SK-N-SH (cell line): ENCODE data around the gene PEF1. TPM values are rescaled to one million over a fixed set of nuclear protein-coding genes. Genes with fewer than 3 reads are reported as not detected.

Experiments
- CTCF ChIA-PET: fragments of 300-600, 350-600 bp; formaldehyde crosslinking; extraction: SDS; loops from one replicate; lab custom pipeline; 2021; lab: Yijun Ruan, JAX
- POLR2A ChIA-PET: fragments of 350-600 bp; sonication (Branson Sonifier 250); formaldehyde crosslinking; extraction: SDS; loops from one replicate; lab custom pipeline; 2020; ENCODE audit warnings: antibody characterized with exemption, inconsistent platforms; lab: Yijun Ruan, JAX
- DNase-seq: peaks from one replicate; pipeline ENCODE4 v3.0.0; 2012
- H2AFZ ChIP-seq: fragments of 200-600 bp; sonication (generic); 2 replicates; pipeline ENCODE4 v1.8.1; 2016; ENCODE audit warnings: antibody characterized with exemption, mild to moderate bottlenecking, low read depth
- H3F3A ChIP-seq: fragments of 200-600 bp; sonication (generic); replicated peaks from 2 replicates; pipeline ENCODE3; 2016; ENCODE audit warnings: antibody characterized with exemption, mild to moderate bottlenecking; ENCODE audit not compliant: insufficient read depth
- H3K27ac ChIP-seq, 2 experiments: fragments of 200-500 bp in 1 of 2; fragments of 200-600 bp in 1 of 2; sonication (Bioruptor generic) in 1 of 2; sonication (generic), shearing (Covaris generic) in 1 of 2; 2 replicates each; pipeline versions ENCODE4 v1.5.1 to v1.6.1; 2014 to 2016; ENCODE audit warnings: low read depth in 2 of 2, inconsistent platforms in 1 of 2, low read length in 1 of 2, mild to moderate bottlenecking in 1 of 2, mixed read lengths in 1 of 2
- H3K27me3 ChIP-seq: fragments of 200-600 bp; sonication (generic), shearing (Covaris generic); 2 replicates; pipeline ENCODE4 v1.6.1; 2016; ENCODE audit warnings: mixed run types; ENCODE audit not compliant: insufficient read depth
- H3K36me3 ChIP-seq, 2 experiments: fragments of 200-500 bp in 1 of 2; fragments of 200-600 bp in 1 of 2; sonication (Bioruptor generic) in 1 of 2; sonication (generic) in 1 of 2; replicated peaks in 1 of 2; 2 replicates each; pipeline versions ENCODE3 to v1.5.1; 2014 to 2016; ENCODE audit warnings: low read length in 1 of 2, mild to moderate bottlenecking in 1 of 2; ENCODE audit not compliant: insufficient read depth in 2 of 2, control insufficient read depth in 1 of 2
- H3K4me1 ChIP-seq, 2 experiments: fragments of 200-500 bp in 1 of 2; fragments of 200-600 bp in 1 of 2; sonication (Bioruptor generic) in 1 of 2; sonication (generic), shearing (Covaris generic) in 1 of 2; 2 replicates each; pipeline versions ENCODE4 v1.5.1 to v1.6.1; 2014 to 2016; ENCODE audit warnings: low read depth in 1 of 2, low read length in 1 of 2, mixed run types in 1 of 2; ENCODE audit not compliant: insufficient read depth in 2 of 2, control insufficient read depth in 1 of 2
- H3K4me2 ChIP-seq: fragments of 200-600 bp; sonication (generic), shearing (Covaris generic); 2 replicates; pipeline ENCODE4 v1.6.1; 2017; ENCODE audit warnings: mixed run types
- H3K4me3 ChIP-seq, 2 experiments: fragments of 200-500 bp in 1 of 2; fragments of 200-600 bp in 1 of 2; sonication (Bioruptor generic) in 1 of 2; sonication (generic), shearing (Covaris generic) in 1 of 2; 2 replicates each; pipeline versions ENCODE4 v1.5.1 to v1.8.1; 2014 to 2016; ENCODE audit warnings: low read depth in 2 of 2, inconsistent platforms in 1 of 2, low read length in 1 of 2, mild to moderate bottlenecking in 1 of 2, mixed read lengths in 1 of 2, moderate library complexity in 1 of 2
- H3K79me2 ChIP-seq: fragments of 200-600 bp; sonication (generic); 2 replicates; pipeline ENCODE4 v1.8.1; 2017; ENCODE audit warnings: mild to moderate bottlenecking; ENCODE audit not compliant: insufficient read depth
- H3K9ac ChIP-seq: fragments of 200-600 bp; sonication (generic); 2 replicates; pipeline ENCODE4 v1.6.1; 2017; ENCODE audit warnings: mixed run types
- H3K9me2 ChIP-seq: fragments of 200-600 bp; sonication (generic); 2 replicates; pipeline ENCODE4 v1.6.1; 2017; ENCODE audit warnings: mixed run types
- H3K9me3 ChIP-seq: fragments of 200-600 bp; sonication (generic); 2 replicates; pipeline ENCODE4 v1.6.1; 2017; ENCODE audit warnings: mixed run types, mild to moderate bottlenecking, moderate library complexity
- H4K20me1 ChIP-seq: fragments of 200-600 bp; sonication (generic); 2 replicates; pipeline ENCODE4 v1.6.1; 2017; ENCODE audit warnings: mild to moderate bottlenecking, mixed run types; ENCODE audit not compliant: insufficient read depth
- CTCF ChIP-seq: fragments of 200-600 bp; sonication (generic); IDR thresholded peaks from 2 replicates; pipeline ENCODE4 v1.6.1; 2017; ENCODE audit warnings: antibody characterized with exemption, mild to moderate bottlenecking, moderate library complexity
- ELF1 ChIP-seq: IDR thresholded peaks from 2 replicates; pipeline ENCODE4 v1.4.0; 2012
- FOXJ3 ChIP-seq: sonication (generic); formaldehyde crosslinking; IDR thresholded peaks from 2 replicates; pipeline ENCODE4 v1.5.1; 2020; ENCODE audit warnings: mild to moderate bottlenecking, missing genetic modification reagents
- FOXM1 ChIP-seq: IDR thresholded peaks from 2 replicates; pipeline ENCODE4 v1.4.0; 2012; ENCODE audit warnings: low read depth, mild to moderate bottlenecking
- GABPA ChIP-seq: IDR thresholded peaks from 2 replicates; pipeline ENCODE4 v1.4.0; 2012; ENCODE audit warnings: low read depth, mild to moderate bottlenecking
- MEF2A ChIP-seq: IDR thresholded peaks from 2 replicates; pipeline ENCODE4 v1.4.0; 2012; ENCODE audit warnings: low read depth, borderline replicate concordance
- MXI1 ChIP-seq: IDR thresholded peaks from 2 replicates; pipeline ENCODE4 v1.6.1; 2012; ENCODE audit warnings: mild to moderate bottlenecking, low read depth, low read length, improper control_type of control experiment
- RCOR1 ChIP-seq: fragments of 150-350 bp; IDR thresholded peaks from 2 replicates; pipeline ENCODE4 v1.6.1; 2017; ENCODE audit warnings: antibody characterized with exemption, low read length
- RXRA ChIP-seq: IDR thresholded peaks from 2 replicates; pipeline ENCODE4 v1.4.0; 2012; ENCODE audit warnings: low read depth, mild to moderate bottlenecking, borderline replicate concordance
- SIN3A ChIP-seq: IDR thresholded peaks from 2 replicates; pipeline ENCODE4 v1.6.1; 2012; ENCODE audit warnings: low read depth, mild to moderate bottlenecking, low read length, moderate library complexity, borderline replicate concordance
- SMC3 ChIP-seq: IDR thresholded peaks from 2 replicates; pipeline ENCODE4 v1.6.1; 2012; ENCODE audit warnings: low read depth, low read length, improper control_type of control experiment
- TAF1 ChIP-seq: IDR thresholded peaks from 2 replicates; pipeline ENCODE4 v1.6.1; 2012; ENCODE audit warnings: low read depth, mild to moderate bottlenecking, low read length, moderate library complexity, borderline replicate concordance
- USF1 ChIP-seq: IDR thresholded peaks from 2 replicates; pipeline ENCODE4 v1.4.0; 2012; ENCODE audit warnings: low read depth, borderline replicate concordance
- ZBTB33 ChIP-seq: IDR thresholded peaks from 2 replicates; pipeline ENCODE4 v1.4.0; 2012; ENCODE audit warnings: low read depth, borderline replicate concordance
- WGBS: methylation state at CpG from one replicate; pipeline ENCODE4 v1.1.6; 2017; ENCODE audit warnings: low lambda C conversion rate; 5-methylcytosine and 5-hydroxymethylcytosine counted together
- polyA plus RNA-seq, 3 experiments: library from polyadenylated mRNA; depleted of rRNA; stranded (reverse); fragments of >200 nt; gene quantifications; 2 replicates each; pipeline ENCODE4 v1.2.3, GENCODE V29; 2012
- TF ChIP-seq, protein P1 (sequence below): fragments of 150-350 bp; IDR thresholded peaks from 2 replicates; pipeline ENCODE4 v1.6.1; 2017; ENCODE audit warnings: antibody characterized with exemption, low read length, low read depth, borderline replicate concordance

Gene PEF1
- polyA plus RNA-seq, 1 of the 3 experiments (the other 2 are of a cell fraction) = 51.9 TPM

DNA sequence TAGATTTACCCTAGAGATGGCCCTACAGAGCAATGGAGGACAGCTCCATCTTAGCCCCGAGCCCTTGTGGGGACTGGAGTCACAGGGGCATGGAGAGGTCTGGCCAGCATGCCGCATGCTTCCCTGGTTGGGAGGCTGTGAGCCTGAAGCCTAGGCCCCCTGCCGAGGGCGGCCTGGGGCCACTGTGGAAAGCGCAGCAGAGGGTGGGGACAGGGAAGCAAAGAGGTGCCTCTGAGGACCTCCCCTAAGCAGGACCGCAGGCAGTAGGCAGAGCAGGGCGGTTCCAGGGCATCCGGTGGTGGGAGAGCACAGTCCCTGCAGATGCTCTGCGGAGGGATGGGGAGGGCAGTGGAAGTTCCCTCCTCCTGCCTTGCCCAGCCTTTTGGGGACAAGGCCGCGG lies 26.5 kb upstream of the PEF1 start:
- Histone ChIP-seq H4K20me1 (no peaks in the 10 kb centered on the region), H3K36me3 (no peaks in the 10 kb centered on the region), H3K4me1 (peaks cover 18 to 47% of the 10 kb centered on the region in 2 experiments), H3K4me3 (no peak overlapping the region), H3K9ac (no peak overlapping the region), H3K79me2 (no peaks in the 10 kb centered on the region), H3F3A (no peaks in the 10 kb centered on the region), H3K9me2 (no peaks in the 10 kb centered on the region)
- 100% methylated on average over 6 of the region's 11 CpGs for WGBS
- POLR2A ChIA-PET = no interaction called here
- no peak for DNase-seq
- no peak for TF ChIP-seq SMC3
- no peak for TF ChIP-seq RXRA
- TF ChIP-seq MEF2A = no peak
- TF ChIP-seq, protein P1, sequence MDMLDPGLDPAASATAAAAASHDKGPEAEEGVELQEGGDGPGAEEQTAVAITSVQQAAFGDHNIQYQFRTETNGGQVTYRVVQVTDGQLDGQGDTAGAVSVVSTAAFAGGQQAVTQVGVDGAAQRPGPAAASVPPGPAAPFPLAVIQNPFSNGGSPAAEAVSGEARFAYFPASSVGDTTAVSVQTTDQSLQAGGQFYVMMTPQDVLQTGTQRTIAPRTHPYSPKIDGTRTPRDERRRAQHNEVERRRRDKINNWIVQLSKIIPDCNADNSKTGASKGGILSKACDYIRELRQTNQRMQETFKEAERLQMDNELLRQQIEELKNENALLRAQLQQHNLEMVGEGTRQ = no peak
- TF ChIP-seq RCOR1 = no peak
- no peak for TF ChIP-seq TAF1
- no peak for TF ChIP-seq ELF1
- no peak for TF ChIP-seq CTCF
- TF ChIP-seq SIN3A = no peak
- TF ChIP-seq MXI1 = no peak
- no peak for TF ChIP-seq USF1
- TF ChIP-seq, all 33 proteins: peak for 0
- CTCF ChIA-PET = interaction anchor here (0.8 to 4.9 kb wide), 7 partner anchors 20 to 92 kb away, joined by 3 to 39 read pairs (median 3); partner anchors contain the start of genes ADGRB2 and COL16A1
- H3K27me3 ChIP-seq = no peaks in the 10 kb centered on the region
- no peaks in the 10 kb centered on the region for H3K9me3 ChIP-seq
- no peak overlapping the region for H3K27ac ChIP-seq
- H3K4me2 ChIP-seq = no peak overlapping the region
- H2AFZ ChIP-seq = no peak overlapping the region

- CTCF ChIA-PET = interaction anchor here (0.8 to 4.9 kb wide), 14 partner anchors 10 to 293 kb away, joined by 3 to 39 read pairs (median 4); partner anchors contain the start of genes ADGRB2 and COL16A1
- H3K4me1 ChIP-seq = peaks cover 18 to 50% of the 10 kb centered on the region in 2 experiments
- DNase-seq = no peak
- H3K27ac ChIP-seq = no peak overlapping the region
- peak overlapping the region; percentile 56; the same call in 1 of the 2 replicates for H3K4me2 ChIP-seq
- H3K9me2 ChIP-seq = no peaks in the 10 kb centered on the region
- TF ChIP-seq MXI1 = no peak
- TF ChIP-seq, protein P1 = no peak
- TF ChIP-seq USF1 = no peak
- TF ChIP-seq FOXJ3 (CRISPR knock-in tag) = no peak
- TF ChIP-seq FOXM1 = no peak
- no peak for TF ChIP-seq TAF1
- TF ChIP-seq GABPA = no peak
- no peak for TF ChIP-seq ZBTB33
- TF ChIP-seq, all 33 proteins: peak for 0
- Histone ChIP-seq H3K36me3 (no peaks in the 10 kb centered on the region), H3K9ac (no peak overlapping the region), H3F3A (no peaks in the 10 kb centered on the region), H4K20me1 (no peaks in the 10 kb centered on the region), H3K79me2 (no peaks in the 10 kb centered on the region), H3K9me3 (no peaks in the 10 kb centered on the region), H3K27me3 (no peaks in the 10 kb centered on the region), H3K4me3 (no peak overlapping the region), H2AFZ (no peak overlapping the region)
- POLR2A ChIA-PET = no interaction called here
- WGBS = 89% methylated on average over 1 of the region's 6 CpGs
Observed at GRCh38 chr1:31670593-31670964, 25.9 kb upstream of the PEF1 start.
